Uterus (tissue), 4 donors: ENCODE measurements around the gene DAB2IP. TPM values are rescaled to one million over a fixed set of nuclear protein-coding genes. Genes with fewer than 3 reads are reported as not detected.

Experiments
- DNase-seq, 2 donors: peaks; one replicate each; pipeline ENCODE4 v3.0.0-alpha.2; 2019 to 2020
- H3K27ac ChIP-seq, 2 donors: fragments of 200-600 bp; sonication (generic); 1 replicate in 1 of 2; 2 replicates in 1 of 2; pipeline ENCODE4 v1.5.1; 2016 to 2018
- H3K27me3 ChIP-seq, 2 donors: fragments of 200-600 bp; sonication (generic); one replicate each; pipeline ENCODE4 v1.5.1; 2018 to 2019; ENCODE audit warnings: control low read depth in 1 of 2
- H3K36me3 ChIP-seq, 2 donors: fragments of 200-600 bp; sonication (generic); one replicate each; pipeline ENCODE4 v1.5.1; 2019; ENCODE audit warnings: control low read depth in 1 of 2
- H3K4me1 ChIP-seq, 2 donors: fragments of 200-600 bp; sonication (generic); one replicate each; pipeline ENCODE4 v1.5.1; 2018 to 2019; ENCODE audit warnings: control low read depth in 1 of 2
- H3K4me3 ChIP-seq, 2 donors: fragments of 200-600 bp; sonication (generic); 1 replicate in 1 of 2; 2 replicates in 1 of 2; pipeline ENCODE4 v1.5.1; 2018 to 2019; ENCODE audit warnings: mild to moderate bottlenecking in 1 of 2
- H3K9me3 ChIP-seq, 2 donors: fragments of 200-600 bp; sonication (generic); one replicate each; pipeline ENCODE4 v1.5.1; 2019; ENCODE audit warnings: control low read depth in 1 of 2
- CTCF ChIP-seq, 4 experiments: fragments of 200-600 bp in 2 of 4; fragments of 450-650 bp in 2 of 4; sonication (generic) in 2 of 4; IDR thresholded peaks; one replicate each; pipeline ENCODE4 v1.5.1; 2016 to 2019; ENCODE audit warnings: antibody characterized with exemption in 4 of 4, mild to moderate bottlenecking in 2 of 4, moderate library complexity in 1 of 4
- POLR2A ChIP-seq, 2 donors: fragments of 450-650 bp; IDR thresholded peaks; one replicate each; pipeline ENCODE4 v1.6.1; 2016; ENCODE audit warnings: antibody characterized with exemption in 2 of 2, mild to moderate bottlenecking in 1 of 2, moderate library complexity in 1 of 2
- intact Hi-C: fragments of 100-400 bp; cut with DNase I; formaldehyde crosslinking; loops from one replicate; pipeline ENCODE4 v1.15.1; 2023; ENCODE audit warnings: low total_unique reads
- total RNA-seq, 4 donors: library from RNA; depleted of rRNA in 3 of 4; stranded (reverse); fragments of >200 nt in 3 of 4; gene quantifications; one replicate each; pipeline versions ENCODE4 v1.1.0 to v1.2.4, GENCODE V29; 2014 to 2023
- donor health status: DM: yes; HTN: yes; CAD: no.

Gene DAB2IP
- total RNA-seq, 4 donors from 2014 or later: 22.0 to 139 (median 31.6) TPM

- Histone ChIP-seq H3K4me1 (peaks cover 0 to 4% of the 10 kb centered on the region in 2 donors), H3K27ac (peak overlapping the region; percentile 30 to 67), H3K36me3 (no peaks in the 10 kb centered on the region), H3K9me3 (no peaks in the 10 kb centered on the region), H3K4me3 (no peak overlapping the region), H3K27me3 (no peaks in the 10 kb centered on the region)
- no peak for DNase-seq
- TF ChIP-seq CTCF (IDR thresholded peaks at IDR 0.05) (no peak), POLR2A (IDR thresholded peaks at IDR 0.05) (no peak)
- intact Hi-C loops: no loop called here
Observed at GRCh38 chr9:121781145-121781548, 129.7 kb downstream of the DAB2IP start.

- Histone ChIP-seq H3K4me1 (peaks cover 0 to 4% of the 10 kb centered on the region in 2 donors), H3K27ac (peak overlapping the region; percentile 30 to 67), H3K9me3 (no peaks in the 10 kb centered on the region), H3K36me3 (no peaks in the 10 kb centered on the region), H3K27me3 (no peaks in the 10 kb centered on the region), H3K4me3 (no peak overlapping the region)
- intact Hi-C loops: no loop called here
- no peak for DNase-seq
- TF ChIP-seq CTCF (IDR thresholded peaks at IDR 0.05): no peak
- no peak for TF ChIP-seq POLR2A (IDR thresholded peaks at IDR 0.05)
Observed at GRCh38 chr9:121781701-121782464, 130.4 kb downstream of the DAB2IP start.

GRCh38 chr9:121782514-121783110 is 131.2 kb downstream of the DAB2IP start:
- Histone ChIP-seq H3K4me1 (peaks cover 0 to 4% of the 10 kb centered on the region in 2 donors), H3K27me3 (no peaks in the 10 kb centered on the region), H3K27ac (peak overlapping the region in 1 of 2 donors; percentile 15), H3K9me3 (no peaks in the 10 kb centered on the region), H3K4me3 (no peak overlapping the region), H3K36me3 (no peaks in the 10 kb centered on the region)
- DNase-seq: no peak
- TF ChIP-seq POLR2A (IDR thresholded peaks at IDR 0.05): no peak
- no peak for TF ChIP-seq CTCF (IDR thresholded peaks at IDR 0.05)
- intact Hi-C loops: no loop called here

GRCh38 chr9:121783111-121783510 is 131.7 kb downstream of the DAB2IP start:
- TF ChIP-seq POLR2A (IDR thresholded peaks at IDR 0.05) (no peak), CTCF (IDR thresholded peaks at IDR 0.05) (no peak)
- Histone ChIP-seq H3K9me3 (no peaks in the 10 kb centered on the region), H3K27me3 (no peaks in the 10 kb centered on the region), H3K27ac (peak overlapping the region in 1 of 2 donors; percentile 15), H3K4me3 (no peak overlapping the region), H3K4me1 (peaks cover 0 to 4% of the 10 kb centered on the region in 2 donors), H3K36me3 (no peaks in the 10 kb centered on the region)
- intact Hi-C loops: no loop called here
- no peak for DNase-seq
